ENCODE results near the gene ENTPD7.

DNA sequence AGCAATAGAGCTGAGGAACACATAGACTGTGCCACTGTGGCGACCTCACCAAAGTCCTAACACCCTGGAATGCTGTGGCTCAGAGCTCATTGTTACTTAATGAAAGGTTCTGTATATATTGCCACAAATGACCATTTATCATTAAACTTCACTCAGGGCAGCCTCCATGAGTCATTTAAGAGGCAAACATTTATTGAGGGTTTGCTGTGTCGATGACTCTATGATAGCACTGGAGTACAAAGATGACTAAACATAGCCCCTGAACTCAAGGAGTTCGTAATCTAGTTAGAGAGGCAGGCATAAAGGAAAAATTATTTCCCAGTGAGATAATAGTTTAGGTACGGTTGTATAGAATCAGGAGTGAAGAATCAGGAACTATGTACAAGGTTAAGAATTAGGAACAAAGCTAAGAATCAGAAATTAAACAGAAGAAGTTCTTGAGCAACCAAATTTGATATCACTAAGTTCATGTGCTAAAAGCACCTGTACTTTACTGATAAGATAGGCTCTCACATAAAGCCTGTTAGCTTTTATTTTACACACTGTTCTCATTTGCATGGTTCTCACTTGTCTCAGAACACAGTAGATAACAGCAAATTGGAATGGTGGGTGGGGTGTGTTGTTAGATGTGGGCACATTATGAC, 7.9 kb downstream of the ENTPD7 start:
- TF ChIP-seq CTCF (conservative IDR thresholded peaks at IDR 0.05) = no peak
- no peak for TF ChIP-seq ZFX (IDR thresholded peaks at IDR 0.05)

All from C4-2B (cell line).